Measurements from ENCODE around the gene MVD. TPM values are rescaled to one million over a fixed set of nuclear protein-coding genes. Genes with fewer than 3 reads are reported as not detected.

The MVD gene
- total and polyA plus RNA-seq, 2 of the 13 experiments (the other 11 are each of a cell fraction or from before 2014, with no cell fraction given): 28.1 to 187 TPM

DNA sequence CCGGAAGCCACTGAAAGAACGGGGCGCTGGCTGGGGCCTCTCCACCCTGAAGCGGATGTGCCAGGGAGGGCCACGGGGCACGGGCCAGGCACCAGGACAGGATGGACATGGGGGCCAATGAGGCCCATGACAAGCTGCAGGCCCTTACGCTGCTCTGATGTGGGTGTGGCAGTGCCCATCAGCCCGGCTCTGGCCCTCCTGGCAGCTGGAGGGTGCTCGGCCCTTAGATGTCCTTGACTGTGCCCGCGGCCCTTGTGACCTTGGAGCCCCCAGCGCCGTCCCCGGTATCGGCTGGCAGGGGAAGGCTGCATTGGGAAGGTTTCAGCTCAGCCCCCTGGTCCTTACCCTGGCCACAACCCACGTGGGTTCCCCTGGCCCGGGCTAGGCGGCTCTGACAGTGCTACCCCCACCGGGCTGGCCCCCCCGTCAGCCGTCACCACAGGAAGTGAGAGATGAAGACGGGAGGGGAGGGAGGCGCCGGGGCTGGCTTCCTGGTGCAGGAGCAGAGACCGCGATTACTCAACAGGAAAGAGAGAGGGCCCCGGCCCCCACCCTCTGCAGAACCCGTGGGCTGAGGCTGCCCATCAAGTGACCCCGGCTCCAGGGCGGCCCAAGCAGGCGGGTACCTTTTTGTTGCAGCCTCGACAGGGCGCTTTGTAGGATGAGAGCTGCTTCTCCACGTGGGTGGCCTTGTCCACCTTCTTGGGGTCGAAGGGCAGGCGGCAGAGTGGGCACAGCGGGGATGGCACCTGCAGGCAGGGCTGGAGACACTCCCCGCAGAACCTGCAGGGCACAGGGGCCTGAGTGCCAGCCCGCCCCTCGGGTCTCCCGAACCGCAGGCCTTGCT lies 38.0 kb upstream of the MVD start (continued):
- peak; percentile 83; the same call in 1 of the 2 replicates for TF ChIP-seq ZNF619 (CRISPR knock-in tag; IDR thresholded peaks at IDR 0.05)
- TF ChIP-seq RFXANK (CRISPR knock-in tag; IDR thresholded peaks at IDR 0.05): no peak
- peak; percentile 93; the same call in 1 of the 2 replicates for TF ChIP-seq SMAD1 (CRISPR knock-in tag; IDR thresholded peaks at IDR 0.05; ENCODE audit: borderline replicate concordance, low read depth)
- peak; percentile 81; the same call in 1 of the 2 replicates for TF ChIP-seq HOXA5 (CRISPR knock-in tag; IDR thresholded peaks at IDR 0.05)
- TF ChIP-seq, protein P1, sequence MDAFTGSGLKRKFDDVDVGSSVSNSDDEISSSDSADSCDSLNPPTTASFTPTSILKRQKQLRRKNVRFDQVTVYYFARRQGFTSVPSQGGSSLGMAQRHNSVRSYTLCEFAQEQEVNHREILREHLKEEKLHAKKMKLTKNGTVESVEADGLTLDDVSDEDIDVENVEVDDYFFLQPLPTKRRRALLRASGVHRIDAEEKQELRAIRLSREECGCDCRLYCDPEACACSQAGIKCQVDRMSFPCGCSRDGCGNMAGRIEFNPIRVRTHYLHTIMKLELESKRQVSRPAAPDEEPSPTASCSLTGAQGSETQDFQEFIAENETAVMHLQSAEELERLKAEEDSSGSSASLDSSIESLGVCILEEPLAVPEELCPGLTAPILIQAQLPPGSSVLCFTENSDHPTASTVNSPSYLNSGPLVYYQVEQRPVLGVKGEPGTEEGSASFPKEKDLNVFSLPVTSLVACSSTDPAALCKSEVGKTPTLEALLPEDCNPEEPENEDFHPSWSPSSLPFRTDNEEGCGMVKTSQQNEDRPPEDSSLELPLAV (CRISPR knock-in tag; conservative IDR thresholded peaks at IDR 0.05; ENCODE audit: low read depth): no peak
- no peak for TF ChIP-seq SP4 (CRISPR knock-in tag; IDR thresholded peaks at IDR 0.05)
- no peak for TF ChIP-seq NCOR1 (IDR thresholded peaks at IDR 0.05; ENCODE audit: borderline replicate concordance, low read length)
- TF ChIP-seq ARNT2 (CRISPR knock-in tag; IDR thresholded peaks at IDR 0.05; ENCODE audit: low read depth): 0 out of 2 replicates have a peak, but pooled peaks have one; percentile 30
- no peak for TF ChIP-seq ATAD3A (CRISPR knock-in tag; IDR thresholded peaks at IDR 0.05)
- TF ChIP-seq, protein P2, sequence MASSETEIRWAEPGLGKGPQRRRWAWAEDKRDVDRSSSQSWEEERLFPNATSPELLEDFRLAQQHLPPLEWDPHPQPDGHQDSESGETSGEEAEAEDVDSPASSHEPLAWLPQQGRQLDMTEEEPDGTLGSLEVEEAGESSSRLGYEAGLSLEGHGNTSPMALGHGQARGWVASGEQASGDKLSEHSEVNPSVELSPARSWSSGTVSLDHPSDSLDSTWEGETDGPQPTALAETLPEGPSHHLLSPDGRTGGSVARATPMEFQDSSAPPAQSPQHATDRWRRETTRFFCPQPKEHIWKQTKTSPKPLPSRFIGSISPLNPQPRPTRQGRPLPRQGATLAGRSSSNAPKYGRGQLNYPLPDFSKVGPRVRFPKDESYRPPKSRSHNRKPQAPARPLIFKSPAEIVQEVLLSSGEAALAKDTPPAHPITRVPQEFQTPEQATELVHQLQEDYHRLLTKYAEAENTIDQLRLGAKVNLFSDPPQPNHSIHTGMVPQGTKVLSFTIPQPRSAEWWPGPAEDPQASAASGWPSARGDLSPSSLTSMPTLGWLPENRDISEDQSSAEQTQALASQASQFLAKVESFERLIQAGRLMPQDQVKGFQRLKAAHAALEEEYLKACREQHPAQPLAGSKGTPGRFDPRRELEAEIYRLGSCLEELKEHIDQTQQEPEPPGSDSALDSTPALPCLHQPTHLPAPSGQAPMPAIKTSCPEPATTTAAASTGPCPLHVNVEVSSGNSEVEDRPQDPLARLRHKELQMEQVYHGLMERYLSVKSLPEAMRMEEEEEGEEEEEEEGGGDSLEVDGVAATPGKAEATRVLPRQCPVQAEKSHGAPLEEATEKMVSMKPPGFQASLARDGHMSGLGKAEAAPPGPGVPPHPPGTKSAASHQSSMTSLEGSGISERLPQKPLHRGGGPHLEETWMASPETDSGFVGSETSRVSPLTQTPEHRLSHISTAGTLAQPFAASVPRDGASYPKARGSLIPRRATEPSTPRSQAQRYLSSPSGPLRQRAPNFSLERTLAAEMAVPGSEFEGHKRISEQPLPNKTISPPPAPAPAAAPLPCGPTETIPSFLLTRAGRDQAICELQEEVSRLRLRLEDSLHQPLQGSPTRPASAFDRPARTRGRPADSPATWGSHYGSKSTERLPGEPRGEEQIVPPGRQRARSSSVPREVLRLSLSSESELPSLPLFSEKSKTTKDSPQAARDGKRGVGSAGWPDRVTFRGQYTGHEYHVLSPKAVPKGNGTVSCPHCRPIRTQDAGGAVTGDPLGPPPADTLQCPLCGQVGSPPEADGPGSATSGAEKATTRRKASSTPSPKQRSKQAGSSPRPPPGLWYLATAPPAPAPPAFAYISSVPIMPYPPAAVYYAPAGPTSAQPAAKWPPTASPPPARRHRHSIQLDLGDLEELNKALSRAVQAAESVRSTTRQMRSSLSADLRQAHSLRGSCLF (CRISPR knock-in tag; IDR thresholded peaks at IDR 0.05; ENCODE audit: borderline replicate concordance): no peak
- peak; percentile 91 for TF ChIP-seq ZIK1 (CRISPR knock-in tag; IDR thresholded peaks at IDR 0.05; ENCODE audit: borderline replicate concordance, low read depth)
- TF ChIP-seq, protein P3, sequence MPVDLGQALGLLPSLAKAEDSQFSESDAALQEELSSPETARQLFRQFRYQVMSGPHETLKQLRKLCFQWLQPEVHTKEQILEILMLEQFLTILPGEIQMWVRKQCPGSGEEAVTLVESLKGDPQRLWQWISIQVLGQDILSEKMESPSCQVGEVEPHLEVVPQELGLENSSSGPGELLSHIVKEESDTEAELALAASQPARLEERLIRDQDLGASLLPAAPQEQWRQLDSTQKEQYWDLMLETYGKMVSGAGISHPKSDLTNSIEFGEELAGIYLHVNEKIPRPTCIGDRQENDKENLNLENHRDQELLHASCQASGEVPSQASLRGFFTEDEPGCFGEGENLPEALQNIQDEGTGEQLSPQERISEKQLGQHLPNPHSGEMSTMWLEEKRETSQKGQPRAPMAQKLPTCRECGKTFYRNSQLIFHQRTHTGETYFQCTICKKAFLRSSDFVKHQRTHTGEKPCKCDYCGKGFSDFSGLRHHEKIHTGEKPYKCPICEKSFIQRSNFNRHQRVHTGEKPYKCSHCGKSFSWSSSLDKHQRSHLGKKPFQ (CRISPR knock-in tag; IDR thresholded peaks at IDR 0.05; ENCODE audit: insufficient replicate concordance): peak; percentile 32
- peak; percentile 91 for TF ChIP-seq ZNF792 (CRISPR knock-in tag; IDR thresholded peaks at IDR 0.05)
- TF ChIP-seq ZBTB42 (CRISPR knock-in tag; IDR thresholded peaks at IDR 0.05): no peak; the same call in 1 of the 2 replicates
- TF ChIP-seq ZFP37 (CRISPR knock-in tag; IDR thresholded peaks at IDR 0.05; ENCODE audit: borderline replicate concordance): no peak
- peak; percentile 46; the same call in 1 of the 2 replicates for TF ChIP-seq ZNF180 (CRISPR knock-in tag; IDR thresholded peaks at IDR 0.05; ENCODE audit: borderline replicate concordance, low read depth)
- TF ChIP-seq PRPF4 (IDR thresholded peaks at IDR 0.05; ENCODE audit: low read depth, low read length, poor library complexity, severe bottlenecking): no peak
- no peak for TF ChIP-seq ZNF143 (CRISPR knock-in tag; IDR thresholded peaks at IDR 0.05)
- TF ChIP-seq ZSCAN31 (CRISPR knock-in tag; IDR thresholded peaks at IDR 0.05; ENCODE audit: low read depth): peak; percentile 82
- TF ChIP-seq RARA (CRISPR knock-in tag; IDR thresholded peaks at IDR 0.05): peak; percentile 85
- TF ChIP-seq ZNF713 (CRISPR knock-in tag; IDR thresholded peaks at IDR 0.05): 0 out of 2 replicates have a peak, but pooled peaks have one; percentile 24
- no peak for TF ChIP-seq ADNP (CRISPR knock-in tag; IDR thresholded peaks at IDR 0.05)

Data from HepG2 (cell line).